ENCODE data around the gene CYFIP1.

The CYFIP1 gene

GRCh38 chr15:22969489-22969888 is 10.7 kb downstream of the CYFIP1 start:
- DNase-seq (ENCODE audit: low read depth in 1 of 2, low spot score in 1 of 2), result no peak

DNA sequence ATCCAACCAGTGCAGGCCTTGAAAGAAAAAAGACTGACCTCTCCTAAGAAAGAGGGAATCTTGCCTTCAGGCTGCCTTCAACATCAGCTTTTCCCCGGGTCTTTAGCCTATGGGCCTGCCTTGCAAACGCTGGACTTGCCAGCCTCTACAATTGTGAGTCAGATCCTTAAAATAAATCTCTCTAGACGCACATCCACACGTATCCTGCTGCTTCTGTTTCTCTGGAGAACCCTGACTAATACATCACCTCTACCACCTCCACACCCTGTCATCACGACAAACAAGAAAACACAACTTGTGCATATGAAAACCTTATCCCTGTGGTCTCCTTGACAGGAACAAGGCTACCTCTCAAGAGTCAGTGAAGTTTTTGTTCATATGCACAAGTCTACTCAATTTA is 11.8 kb downstream of the CYFIP1 start:
- no peak for DNase-seq (ENCODE audit: low read depth in 1 of 2, low spot score in 1 of 2)

GRCh38 chr15:22967084-22967770 is 12.9 kb downstream of the CYFIP1 start:
- no peak for DNase-seq (ENCODE audit: low read depth in 1 of 2, low spot score in 1 of 2)

GRCh38 chr15:22966321-22967083 is 13.7 kb downstream of the CYFIP1 start:
- no peak for DNase-seq (ENCODE audit: low read depth in 1 of 2, low spot score in 1 of 2)

GRCh38 chr15:22963641-22964040 is 16.5 kb downstream of the CYFIP1 start:
- no peak for DNase-seq (ENCODE audit: low read depth in 1 of 2, low spot score in 1 of 2)

DNA sequence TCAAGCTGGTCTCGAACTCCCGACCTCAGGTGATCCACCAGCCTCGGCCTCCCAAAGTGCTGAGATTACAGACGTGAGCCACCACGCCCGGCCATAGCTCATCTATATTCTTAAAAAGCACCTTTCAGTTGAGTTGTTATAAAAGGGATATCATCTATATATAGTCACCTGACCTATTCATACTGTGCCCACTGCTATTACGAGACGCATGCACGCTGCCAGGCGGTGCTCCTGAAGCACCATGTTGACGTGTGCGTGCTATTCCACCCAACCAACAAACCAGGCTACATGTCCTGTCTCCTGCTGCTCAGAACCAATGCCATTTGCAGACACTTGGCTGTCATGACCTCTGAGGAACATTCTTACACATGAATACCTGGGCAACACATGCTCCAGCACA is 17.6 kb downstream of the CYFIP1 start:
- no peak for DNase-seq (ENCODE audit: low read depth in 1 of 2, low spot score in 1 of 2)

GRCh38 chr15:22961762-22962161 is 18.4 kb downstream of the CYFIP1 start:
- no peak for DNase-seq (ENCODE audit: low read depth in 1 of 2, low spot score in 1 of 2)

GRCh38 chr15:22960556-22960955 is 19.6 kb downstream of the CYFIP1 start:
- DNase-seq (ENCODE audit: low read depth in 1 of 2, low spot score in 1 of 2), result no peak

DNA sequence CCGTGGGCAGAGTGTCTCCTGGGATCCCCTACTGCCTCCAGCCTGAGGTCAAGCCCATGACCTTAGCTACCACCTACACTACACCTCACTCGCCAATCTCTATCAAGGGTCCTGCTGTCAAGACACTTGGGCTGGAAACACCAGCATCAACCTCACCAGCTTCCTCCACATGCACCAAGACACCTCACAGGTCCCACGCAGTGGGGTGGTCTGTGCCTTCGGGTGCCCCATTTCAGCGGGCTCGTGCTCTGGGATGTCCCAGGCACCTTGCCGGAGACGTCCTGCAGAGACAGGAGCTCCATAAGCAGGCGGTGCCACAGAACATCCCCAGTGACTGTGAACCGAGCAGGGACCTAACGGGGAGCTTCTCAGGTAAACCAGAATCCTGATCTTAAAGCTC is 20.0 kb downstream of the CYFIP1 start:
- no peak for DNase-seq (ENCODE audit: low read depth in 1 of 2, low spot score in 1 of 2)

GRCh38 chr15:22959321-22960101 is 20.7 kb downstream of the CYFIP1 start:
- no peak for DNase-seq (ENCODE audit: low read depth in 1 of 2, low spot score in 1 of 2)

- no peak for DNase-seq (ENCODE audit: low read depth in 1 of 2, low spot score in 1 of 2)
These were observed 21.5 kb downstream of the CYFIP1 start for GRCh38 chr15:22958487-22959280.

- DNase-seq (ENCODE audit: low read depth in 1 of 2, low spot score in 1 of 2), result no peak
These were observed 23.2 kb downstream of the CYFIP1 start for GRCh38 chr15:22956978-22957260.

DNA sequence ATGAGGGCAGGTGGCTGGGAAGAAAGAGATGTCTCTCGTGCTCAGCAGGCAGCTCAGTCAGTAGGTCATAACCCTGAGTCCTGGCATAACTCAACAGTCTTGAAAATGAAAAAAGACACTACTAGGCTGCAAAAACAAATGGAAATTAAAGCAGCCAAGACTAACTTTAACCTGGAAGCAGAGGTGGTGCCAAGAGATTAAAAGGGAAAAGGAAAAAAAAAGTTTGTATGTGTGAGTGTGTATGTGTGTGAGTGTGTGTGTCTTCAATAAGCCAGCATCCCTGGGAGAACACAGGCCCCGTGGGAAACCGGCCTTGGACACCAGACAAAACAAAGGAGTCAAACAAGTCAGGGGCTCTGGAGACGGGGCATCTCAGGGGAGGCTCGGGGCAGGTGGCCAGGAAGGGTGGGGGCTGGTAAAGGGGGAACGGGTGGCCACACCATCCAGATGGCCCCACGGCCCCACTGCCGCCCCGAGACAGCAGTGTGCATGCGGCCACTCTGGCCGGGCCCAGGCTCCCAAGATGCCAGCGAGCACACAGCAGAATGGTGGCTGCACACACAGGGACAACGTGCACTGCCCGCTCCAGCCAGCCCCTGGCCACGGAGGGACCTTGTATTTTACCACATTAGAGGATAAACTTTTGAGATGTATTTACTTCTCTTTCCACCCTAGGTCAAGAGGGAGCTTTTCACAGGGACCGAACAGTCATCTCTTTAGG is 23.8 kb downstream of the CYFIP1 start:
- DNase-seq (ENCODE audit: low read depth in 1 of 2, low spot score in 1 of 2), result no peak

DNA sequence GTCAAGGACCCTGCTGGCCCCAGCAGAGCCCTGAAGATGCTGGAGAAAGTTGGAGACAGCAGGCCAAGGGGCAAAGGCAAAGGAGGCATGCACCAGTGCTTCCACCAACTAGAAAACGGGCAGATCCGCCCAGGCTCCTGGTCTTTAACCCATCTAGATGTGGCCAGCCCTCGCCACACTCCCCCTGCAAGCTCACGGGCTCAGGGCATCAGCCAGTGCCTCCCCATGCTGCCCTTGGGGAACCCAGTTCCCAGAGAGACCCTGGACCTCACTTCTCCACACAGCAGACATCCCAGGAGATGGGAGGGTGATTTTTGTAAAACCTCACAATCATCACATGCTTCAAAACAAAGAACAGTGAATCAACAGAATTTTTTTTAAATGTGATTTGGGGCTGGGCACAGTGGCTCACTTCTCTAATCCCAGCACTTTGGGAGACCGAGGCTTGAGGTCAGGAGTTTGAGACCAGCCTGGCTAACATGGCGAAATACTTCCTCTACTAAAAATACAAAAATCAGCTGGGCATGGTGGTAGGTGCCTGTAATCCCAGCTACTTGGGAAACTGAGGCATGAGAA is 24.5 kb downstream of the CYFIP1 start:
- DNase-seq (ENCODE audit: low read depth in 1 of 2, low spot score in 1 of 2), result no peak

GRCh38 chr15:22954798-22955543 is 25.2 kb downstream of the CYFIP1 start:
- DNase-seq (ENCODE audit: low read depth in 1 of 2, low spot score in 1 of 2), result no peak

GRCh38 chr15:22954326-22954725 is 25.8 kb downstream of the CYFIP1 start:
- no peak for DNase-seq (ENCODE audit: low read depth in 1 of 2, low spot score in 1 of 2)

GRCh38 chr15:22952796-22953579 is 27.2 kb downstream of the CYFIP1 start:
- no peak for DNase-seq (ENCODE audit: low read depth in 1 of 2, low spot score in 1 of 2)

GRCh38 chr15:22951381-22952280 is 28.5 kb downstream of the CYFIP1 start:
- DNase-seq (ENCODE audit: low read depth in 1 of 2, low spot score in 1 of 2), result no peak

Measured in activated CD4-positive, alpha-beta T cell treated with anti-CD3 and anti-CD28 coated beads, Interleukin-2, amount 50 U/mL, for 24 hours (primary cell).